SIG-M5 treated with dmso at 0.1 percent for 504 hours (cell line): ENCODE results near the gene PTPN7.
A peak's percentile ranks its signal among the peaks of the same experiment; 100 is the strongest.

Source experiments
- DNase-seq: peaks from one replicate; lab custom pipeline; 2025; ENCODE audit not compliant: unreplicated experiment; lab: John Stamatoyannopoulos, UW

Gene PTPN7

DNA sequence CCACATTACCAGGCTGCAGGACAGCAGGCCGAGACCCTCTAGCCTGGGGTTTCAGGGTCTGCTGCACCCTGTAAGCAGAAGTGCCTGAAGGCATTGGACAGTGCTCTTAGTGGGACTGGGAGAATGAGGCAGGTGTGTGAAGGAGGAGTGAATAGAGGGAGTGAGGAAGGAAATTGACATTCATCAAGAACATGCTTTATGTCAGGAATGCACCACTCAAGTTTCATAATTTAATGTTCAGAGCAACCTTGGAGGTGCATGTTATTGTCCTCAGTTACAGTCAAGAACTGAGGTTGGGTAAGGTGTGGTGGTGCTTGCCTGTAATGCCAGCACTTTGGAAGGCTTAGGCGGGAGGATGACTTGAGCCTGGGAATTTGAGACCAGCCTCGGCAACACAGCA is 49.4 kb downstream of the PTPN7 start:
- no peak for DNase-seq

DNA sequence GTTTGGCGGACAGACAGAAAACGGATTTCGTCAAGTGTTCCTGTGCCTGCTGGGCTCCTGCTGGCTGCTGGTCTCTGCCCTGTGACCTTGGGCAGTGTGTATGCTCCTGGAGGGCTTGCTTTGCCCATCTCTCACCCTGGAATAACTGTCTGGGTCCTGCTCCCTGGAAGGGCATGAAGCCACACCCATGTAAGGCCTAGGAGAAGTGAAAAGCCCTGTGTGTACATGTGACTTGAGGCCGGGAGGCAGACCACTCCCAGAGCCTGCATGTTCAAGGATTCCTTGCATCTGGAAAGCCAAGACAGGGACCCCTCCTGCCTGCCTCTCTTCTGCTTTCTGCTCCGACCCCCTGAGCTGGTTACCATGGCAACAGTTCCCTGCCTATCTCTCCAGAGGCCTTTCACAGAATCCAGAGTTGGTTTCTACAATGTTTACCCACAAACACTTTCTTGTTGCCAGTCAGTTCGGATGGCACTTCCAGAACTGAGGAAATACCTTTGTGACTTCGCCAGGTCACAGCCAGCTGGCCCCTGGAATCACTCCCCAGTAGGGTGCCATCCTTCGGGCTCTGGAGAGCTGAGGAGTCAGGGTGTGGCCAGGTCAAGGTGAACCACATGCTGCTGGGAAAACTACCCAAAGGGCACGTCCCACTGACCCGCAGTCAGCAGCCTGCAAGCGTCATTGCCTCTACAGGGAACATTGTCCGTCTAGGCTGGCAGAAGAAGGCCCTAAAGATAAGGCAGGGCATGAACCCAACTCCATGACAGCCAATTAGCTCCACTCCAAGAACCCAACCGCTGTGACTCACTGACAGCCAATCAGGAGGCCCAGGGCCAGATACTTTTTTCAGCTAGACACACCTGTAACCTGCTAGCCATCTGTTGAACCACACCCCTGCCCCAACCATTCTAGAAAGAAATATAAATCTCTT is 52.3 kb downstream of the PTPN7 start:
- peak; percentile 52 for DNase-seq

GRCh38 chr1:202107321-202107761 is 53.1 kb downstream of the PTPN7 start:
- no peak for DNase-seq

GRCh38 chr1:202106340-202107254 is 53.8 kb downstream of the PTPN7 start:
- peak; percentile 54 for DNase-seq

DNA sequence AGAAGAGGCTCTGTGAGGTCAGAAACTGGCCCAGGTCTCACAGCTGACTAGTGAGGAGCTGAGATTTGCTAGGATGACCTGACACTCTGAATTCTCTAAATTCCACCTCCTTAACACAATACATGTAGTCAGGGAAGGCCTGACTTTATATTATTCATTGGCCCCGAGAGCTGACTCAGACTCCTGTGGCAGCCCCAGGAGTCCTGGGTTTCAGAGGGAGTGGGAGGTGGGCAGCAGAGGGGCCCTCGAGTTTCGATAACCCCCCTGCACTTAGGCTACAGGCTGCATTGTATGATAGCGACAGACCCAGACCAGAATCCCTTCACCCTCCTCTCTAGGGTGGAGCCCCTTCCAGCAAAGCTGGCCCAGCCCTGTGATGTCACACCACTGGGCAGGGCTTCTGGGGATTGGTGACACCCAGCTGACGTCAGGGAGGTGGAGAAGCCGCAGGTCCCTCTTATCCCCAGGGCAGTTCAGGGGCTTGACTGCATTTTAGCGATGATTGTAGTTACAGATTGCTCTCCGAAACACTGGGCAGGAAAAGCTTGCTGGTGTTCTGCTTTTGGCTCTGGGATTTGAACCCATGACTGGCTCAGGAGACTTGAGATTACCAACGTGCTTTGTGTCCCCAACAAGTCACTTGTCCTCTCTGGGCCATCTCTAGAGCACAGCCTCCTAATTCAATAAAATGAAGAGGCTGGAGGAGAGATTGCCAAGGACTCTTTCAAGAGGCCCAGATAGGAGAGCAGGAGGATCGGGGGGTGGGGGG is 54.6 kb downstream of the PTPN7 start:
- DNase-seq, result peak; percentile 63

DNA sequence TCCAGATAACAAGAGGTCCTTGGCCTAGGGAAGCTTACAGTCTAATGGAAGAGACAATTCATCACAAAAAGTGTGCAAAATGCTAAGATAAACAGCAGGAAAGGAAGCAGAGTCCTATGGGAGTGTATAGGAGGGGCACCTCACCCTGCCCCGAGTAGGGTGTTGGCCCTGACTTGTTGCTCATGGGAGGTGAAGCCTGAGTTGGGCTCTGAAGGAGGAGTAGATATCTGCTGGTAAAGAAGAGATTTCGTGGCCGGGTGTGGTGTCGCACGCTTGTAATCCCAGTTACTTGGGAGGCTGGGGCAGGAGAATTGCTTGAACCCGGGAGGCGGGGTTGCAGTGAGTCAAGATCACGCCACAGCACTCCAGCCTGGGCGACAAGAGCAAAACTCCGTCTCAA is 56.3 kb downstream of the PTPN7 start:
- DNase-seq, result no peak

- DNase-seq, result no peak
Observed at GRCh38 chr1:202101184-202101583, 59.2 kb downstream of the PTPN7 start.
